HepG2 (cell line): ENCODE measurements around the gene ZNF234. TPM values are rescaled to one million over a fixed set of nuclear protein-coding genes. Genes with fewer than 3 reads are reported as not detected.

Source experiments
- ARNTL ChIP-seq: sonication (generic); formaldehyde crosslinking; IDR thresholded peaks from 2 replicates; pipeline ENCODE4 v1.4.0; 2020; ENCODE audit warnings: mild to moderate bottlenecking, missing genetic modification reagents
- BORCS8-MEF2B ChIP-seq: sonication (generic); formaldehyde crosslinking; IDR thresholded peaks from 2 replicates; pipeline ENCODE4 v1.8.0; 2022; ENCODE audit warnings: mild to moderate bottlenecking, missing genetic modification reagents
- E2F5 ChIP-seq: sonication (generic); formaldehyde crosslinking; conservative IDR thresholded peaks from 2 replicates; pipeline ENCODE4 v1.4.0; 2020; ENCODE audit warnings: missing genetic modification reagents
- ELF3 ChIP-seq: IDR thresholded peaks from 2 replicates; pipeline ENCODE4 v1.6.1; 2016; ENCODE audit warnings: missing genetic modification reagents, missing compliant biosample characterization
- GATAD1 ChIP-seq: IDR thresholded peaks from 2 replicates; pipeline ENCODE4 v1.6.1; 2016; ENCODE audit warnings: missing genetic modification reagents, missing compliant biosample characterization
- HINFP ChIP-seq: sonication (generic); formaldehyde crosslinking; IDR thresholded peaks from 2 replicates; pipeline ENCODE4 v1.4.0; 2020; ENCODE audit warnings: low read depth, mild to moderate bottlenecking, missing genetic modification reagents
- KLF11 ChIP-seq: IDR thresholded peaks from 2 replicates; pipeline ENCODE4 v1.6.1; 2016; ENCODE audit warnings: missing compliant biosample characterization
- PHF20 ChIP-seq: sonication (generic); formaldehyde crosslinking; IDR thresholded peaks from 2 replicates; pipeline ENCODE4 v1.5.0; 2020; ENCODE audit warnings: mild to moderate bottlenecking, missing genetic modification reagents
- TRIM24 ChIP-seq: sonication (generic); formaldehyde crosslinking; IDR thresholded peaks from 2 replicates; pipeline ENCODE4 v1.8.0; 2022; ENCODE audit warnings: mild to moderate bottlenecking, missing genetic modification reagents
- WIZ ChIP-seq: sonication (generic); formaldehyde crosslinking; IDR thresholded peaks from 2 replicates; pipeline ENCODE4 v1.5.1; 2020; ENCODE audit warnings: mild to moderate bottlenecking, missing genetic modification reagents
- ZKSCAN8 ChIP-seq: IDR thresholded peaks from 2 replicates; pipeline ENCODE4 v1.6.1; 2016; ENCODE audit warnings: borderline replicate concordance, missing genetic modification reagents, missing compliant biosample characterization
- ZNF280B ChIP-seq: sonication (generic); formaldehyde crosslinking; IDR thresholded peaks from 2 replicates; pipeline ENCODE4 v1.5.0; 2020; ENCODE audit warnings: missing genetic modification reagents, mild to moderate bottlenecking, borderline replicate concordance
- ZNF468 ChIP-seq: sonication (generic); formaldehyde crosslinking; IDR thresholded peaks from 2 replicates; pipeline ENCODE4 v1.8.0; 2022; ENCODE audit warnings: mild to moderate bottlenecking, moderate library complexity, missing genetic modification reagents
- ZNF670 ChIP-seq: sonication (generic); formaldehyde crosslinking; IDR thresholded peaks from 2 replicates; pipeline ENCODE4 v1.8.0; 2022; ENCODE audit warnings: mild to moderate bottlenecking, missing genetic modification reagents, borderline replicate concordance
- ZNF879 ChIP-seq: sonication (generic); formaldehyde crosslinking; IDR thresholded peaks from 2 replicates; pipeline ENCODE4 v1.8.1; 2023; ENCODE audit warnings: missing genetic modification reagents
- ZSCAN5A ChIP-seq: sonication (generic); formaldehyde crosslinking; IDR thresholded peaks from 2 replicates; pipeline ENCODE4 v1.8.0; 2022; ENCODE audit warnings: mild to moderate bottlenecking, missing genetic modification reagents, borderline replicate concordance
- polyA plus RNA-seq, 8 experiments: library from polyadenylated mRNA; depleted of rRNA in 3 of 8; stranded (reverse) in 7 of 8; unstranded in 1 of 8; fragments of >200 nt; fragmentation: Illumina TruSeq in 4 of 8; extraction: Trizol in 4 of 8; gene quantifications; 2 replicates each; pipeline versions ENCODE4 v1.2.1 to v1.2.3, GENCODE V29; 2011 to 2016; ENCODE audit warnings: low read depth in 4 of 8, missing spikeins in 1 of 8, mixed read lengths in 1 of 8; ENCODE audit not compliant: insufficient read depth in 1 of 8
- total RNA-seq, 5 experiments: library from RNA; depleted of rRNA; stranded (reverse); fragments of >200 nt; fragmentation: Illumina TruSeq; extraction: Trizol; gene quantifications; 2 replicates each; pipeline ENCODE4 v1.2.3, GENCODE V29; 2016; ENCODE audit warnings: low read depth in 1 of 5
- TF ChIP-seq, protein P1 (sequence below): sonication (generic); formaldehyde crosslinking; IDR thresholded peaks from 2 replicates; pipeline ENCODE4 v1.5.0; 2020; ENCODE audit warnings: missing genetic modification reagents
- TF ChIP-seq, protein P2 (sequence below): IDR thresholded peaks from 2 replicates; pipeline ENCODE4 v1.6.1; 2016; ENCODE audit warnings: low read depth, control low read depth
- TF ChIP-seq, protein P3 (sequence below): sonication (generic); formaldehyde crosslinking; IDR thresholded peaks from 2 replicates; pipeline ENCODE4 v1.5.0; 2020; ENCODE audit warnings: mild to moderate bottlenecking, missing genetic modification reagents

ZNF234 gene
- total and polyA plus RNA-seq, 2 of the 13 experiments (the other 11 are each of a cell fraction or from before 2014, with no cell fraction given): 3.5 to 11.2 TPM

DNA sequence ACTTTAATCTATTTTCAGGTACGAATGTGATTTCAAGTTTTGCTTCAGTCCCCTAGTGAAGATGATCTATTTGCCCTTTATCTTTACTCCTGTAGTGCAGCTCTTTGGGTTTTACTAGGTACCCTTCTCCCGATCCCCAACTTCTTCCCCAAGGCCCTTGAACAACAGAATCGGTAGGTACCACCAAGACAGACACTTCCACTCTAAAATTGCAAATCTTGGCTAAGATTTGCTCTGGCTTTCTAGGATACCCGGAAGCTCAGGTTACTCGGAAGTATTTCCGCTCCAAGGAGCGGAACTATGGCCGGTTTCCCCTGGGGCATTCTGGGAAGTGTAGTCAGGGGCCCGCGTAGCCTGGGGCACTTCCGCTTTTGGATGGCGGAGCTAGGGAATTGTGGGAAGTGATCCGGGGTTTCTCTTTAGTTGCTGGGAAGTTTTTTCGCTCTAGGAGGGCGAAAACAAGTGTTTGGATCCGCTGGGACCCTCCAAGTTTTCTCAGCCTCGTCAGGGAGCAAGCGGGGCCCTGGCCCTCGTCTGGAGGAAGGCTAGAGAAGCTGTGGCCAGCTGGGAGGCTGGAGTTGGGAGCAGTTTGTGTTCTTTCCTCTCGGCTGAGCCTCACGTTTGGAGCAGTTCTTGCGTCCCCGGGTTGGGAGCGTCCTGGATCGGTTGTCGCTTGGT, 65.9 kb downstream of the ZNF234 start (continued):
- TF ChIP-seq ZNF670 (CRISPR knock-in tag) (no peak), E2F5 (no peak), ZSCAN5A (no peak), ZKSCAN8 (CRISPR knock-in tag) (no peak), ZNF879 (CRISPR knock-in tag) (no peak), ZNF280B (peak; percentile 73; the same call in 1 of the 2 replicates), GATAD1 (CRISPR knock-in tag) (peak; percentile 81), HINFP (CRISPR knock-in tag) (peak; percentile 79), PHF20 (peak; percentile 92), BORCS8-MEF2B (CRISPR knock-in tag) (0 out of 2 replicates have a peak, but pooled peaks have one; percentile 26), KLF11 (CRISPR knock-in tag) (no peak), TRIM24 (no peak), ELF3 (CRISPR knock-in tag) (peak; percentile 97), ARNTL (CRISPR knock-in tag) (no peak), WIZ (CRISPR knock-in tag) (no peak), ZNF468 (no peak)
- TF ChIP-seq, protein P1, sequence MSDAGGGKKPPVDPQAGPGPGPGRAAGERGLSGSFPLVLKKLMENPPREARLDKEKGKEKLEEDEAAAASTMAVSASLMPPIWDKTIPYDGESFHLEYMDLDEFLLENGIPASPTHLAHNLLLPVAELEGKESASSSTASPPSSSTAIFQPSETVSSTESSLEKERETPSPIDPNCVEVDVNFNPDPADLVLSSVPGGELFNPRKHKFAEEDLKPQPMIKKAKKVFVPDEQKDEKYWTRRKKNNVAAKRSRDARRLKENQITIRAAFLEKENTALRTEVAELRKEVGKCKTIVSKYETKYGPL (CRISPR knock-in tag): no peak
- TF ChIP-seq, protein P2, sequence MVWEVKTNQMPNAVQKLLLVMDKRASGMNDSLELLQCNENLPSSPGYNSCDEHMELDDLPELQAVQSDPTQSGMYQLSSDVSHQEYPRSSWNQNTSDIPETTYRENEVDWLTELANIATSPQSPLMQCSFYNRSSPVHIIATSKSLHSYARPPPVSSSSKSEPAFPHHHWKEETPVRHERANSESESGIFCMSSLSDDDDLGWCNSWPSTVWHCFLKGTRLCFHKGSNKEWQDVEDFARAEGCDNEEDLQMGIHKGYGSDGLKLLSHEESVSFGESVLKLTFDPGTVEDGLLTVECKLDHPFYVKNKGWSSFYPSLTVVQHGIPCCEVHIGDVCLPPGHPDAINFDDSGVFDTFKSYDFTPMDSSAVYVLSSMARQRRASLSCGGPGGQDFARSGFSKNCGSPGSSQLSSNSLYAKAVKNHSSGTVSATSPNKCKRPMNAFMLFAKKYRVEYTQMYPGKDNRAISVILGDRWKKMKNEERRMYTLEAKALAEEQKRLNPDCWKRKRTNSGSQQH (CRISPR knock-in tag): peak; percentile 69; the same call in 1 of the 2 replicates
- TF ChIP-seq, protein P3, sequence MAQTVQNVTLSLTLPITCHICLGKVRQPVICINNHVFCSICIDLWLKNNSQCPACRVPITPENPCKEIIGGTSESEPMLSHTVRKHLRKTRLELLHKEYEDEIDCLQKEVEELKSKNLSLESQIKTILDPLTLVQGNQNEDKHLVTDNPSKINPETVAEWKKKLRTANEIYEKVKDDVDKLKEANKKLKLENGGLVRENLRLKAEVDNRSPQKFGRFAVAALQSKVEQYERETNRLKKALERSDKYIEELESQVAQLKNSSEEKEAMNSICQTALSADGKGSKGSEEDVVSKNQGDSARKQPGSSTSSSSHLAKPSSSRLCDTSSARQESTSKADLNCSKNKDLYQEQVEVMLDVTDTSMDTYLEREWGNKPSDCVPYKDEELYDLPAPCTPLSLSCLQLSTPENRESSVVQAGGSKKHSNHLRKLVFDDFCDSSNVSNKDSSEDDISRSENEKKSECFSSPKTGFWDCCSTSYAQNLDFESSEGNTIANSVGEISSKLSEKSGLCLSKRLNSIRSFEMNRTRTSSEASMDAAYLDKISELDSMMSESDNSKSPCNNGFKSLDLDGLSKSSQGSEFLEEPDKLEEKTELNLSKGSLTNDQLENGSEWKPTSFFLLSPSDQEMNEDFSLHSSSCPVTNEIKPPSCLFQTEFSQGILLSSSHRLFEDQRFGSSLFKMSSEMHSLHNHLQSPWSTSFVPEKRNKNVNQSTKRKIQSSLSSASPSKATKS (CRISPR knock-in tag): 0 out of 2 replicates have a peak, but pooled peaks have one; percentile 56
